Activated CD8-positive, alpha-beta T cell treated with anti-CD3 and anti-CD28 coated beads for 36 hours (primary cell): Measurements from ENCODE around the gene ATP10A. TPM values are rescaled to one million over a fixed set of nuclear protein-coding genes. Genes with fewer than 3 reads are reported as not detected.

Experiments
- ATAC-seq: fragments of 200-7000 bp; cut with Tn5 transposase; one replicate; pipeline ENCODE4 v1.10.0; 2021; ENCODE audit warnings: mild to moderate bottlenecking, moderate library complexity
- CTCF ChIA-PET: fragments of 350-600 bp; sonication (Branson Sonifier 250); formaldehyde crosslinking; loops from one replicate; lab custom pipeline; 2021; ENCODE audit warnings: antibody characterized with exemption; lab: Charles Lee
- POLR2A ChIA-PET: fragments of 350-600 bp; sonication (Branson Sonifier 250); formaldehyde crosslinking; loops from one replicate; lab custom pipeline; 2021; ENCODE audit warnings: antibody characterized with exemption; lab: Charles Lee
- DNase-seq: peaks from one replicate; pipeline ENCODE4 v3.0.0-alpha.2; 2020
- H3K27ac Mint-ChIP-seq: one replicate; pipeline ENCODE4 v1.8.0; 2021; ENCODE audit warnings: mild to moderate bottlenecking, mixed read lengths
- H3K27me3 Mint-ChIP-seq: one replicate; pipeline ENCODE4 v1.8.0; 2021; ENCODE audit warnings: mixed read lengths
- H3K36me3 Mint-ChIP-seq: one replicate; pipeline ENCODE4 v1.8.0; 2021; ENCODE audit warnings: low read depth, mixed read lengths
- H3K4me1 Mint-ChIP-seq: one replicate; pipeline ENCODE4 v1.8.0; 2021; ENCODE audit warnings: low read depth, mixed read lengths
- H3K4me3 Mint-ChIP-seq: one replicate; pipeline ENCODE4 v1.8.0; 2021; ENCODE audit warnings: mild to moderate bottlenecking, moderate library complexity, mixed read lengths
- H3K9me3 Mint-ChIP-seq: one replicate; pipeline ENCODE4 v1.8.0; 2021; ENCODE audit warnings: mixed read lengths
- CTCF ChIP-seq: fragments of 200-600 bp; IDR thresholded peaks from one replicate; pipeline ENCODE4 v1.8.0; 2022; ENCODE audit warnings: antibody characterized with exemption, mild to moderate bottlenecking
- intact Hi-C: fragments of 100-400 bp; cut with micrococcal nuclease; formaldehyde crosslinking; loops from one replicate; pipeline ENCODE4 v1.10.0; 2022
- total RNA-seq, 2 experiments: library from RNA; stranded (reverse); gene quantifications; one replicate each; pipeline ENCODE4 v1.2.3, GENCODE V29; 2021

Gene ATP10A
- total RNA-seq, 2 experiments from 2014 or later: 17.8 to 21.0 TPM

GRCh38 chr15:25797936-25798901, 64.9 kb downstream of the ATP10A start:
- intact Hi-C loops: no loop called here
- Mint-ChIP-seq H3K4me1 (peaks cover 33% of the 10 kb centered on the region), H3K36me3 (no peaks in the 10 kb centered on the region), H3K27ac (no peak overlapping the region), H3K27me3 (no peaks in the 10 kb centered on the region), H3K9me3 (no peaks in the 10 kb centered on the region), H3K4me3 (no peak overlapping the region)
- POLR2A ChIA-PET: interaction anchor here (1.1 kb wide), 1 partner anchor 49 kb away, joined by 5 read pairs; no protein-coding TSS in a partner anchor
- no peak for TF ChIP-seq CTCF
- CTCF ChIA-PET: interaction anchor here (0.7 to 0.8 kb wide), 2 partner anchors 14 to 135 kb away, joined by 3 read pairs; no protein-coding TSS in a partner anchor
- ATAC-seq: no peak
- no peak for DNase-seq

- CTCF ChIA-PET: interaction anchor here (0.8 kb wide), 1 partner anchor 14 kb away, joined by 3 read pairs; no protein-coding TSS in a partner anchor
- DNase-seq (no peak), ATAC-seq (no peak)
- H3K4me3 Mint-ChIP-seq: no peak overlapping the region
- no peaks in the 10 kb centered on the region for H3K9me3 Mint-ChIP-seq
- POLR2A ChIA-PET: no interaction called here
- H3K27ac Mint-ChIP-seq: no peak overlapping the region
- TF ChIP-seq CTCF: no peak
- no peaks in the 10 kb centered on the region for H3K36me3 Mint-ChIP-seq
- H3K27me3 Mint-ChIP-seq: no peaks in the 10 kb centered on the region
- peaks cover 36% of the 10 kb centered on the region for H3K4me1 Mint-ChIP-seq
- intact Hi-C loops: no loop called here
Measured at GRCh38 chr15:25797511-25797935, 65.6 kb downstream of the ATP10A start.

GRCh38 chr15:25797035-25797434, 66.1 kb downstream of the ATP10A start:
- no peak for ATAC-seq
- intact Hi-C loops: no loop called here
- POLR2A ChIA-PET: no interaction called here
- H3K9me3 Mint-ChIP-seq: no peaks in the 10 kb centered on the region
- TF ChIP-seq CTCF: no peak
- H3K4me3 Mint-ChIP-seq: no peak overlapping the region
- peaks cover 39% of the 10 kb centered on the region for H3K4me1 Mint-ChIP-seq
- CTCF ChIA-PET: interaction anchor here (1.2 kb wide), 1 partner anchor 13 kb away, joined by 4 read pairs; no protein-coding TSS in a partner anchor
- H3K27me3 Mint-ChIP-seq: no peaks in the 10 kb centered on the region
- no peak for DNase-seq
- no peaks in the 10 kb centered on the region for H3K36me3 Mint-ChIP-seq
- no peak overlapping the region for H3K27ac Mint-ChIP-seq

- H3K36me3 Mint-ChIP-seq: peaks cover 1% of the 10 kb centered on the region
- intact Hi-C loops: no loop called here
- H3K4me3 Mint-ChIP-seq: no peak overlapping the region
- no peaks in the 10 kb centered on the region for H3K27me3 Mint-ChIP-seq
- no peak for ATAC-seq
- no peak for TF ChIP-seq CTCF
- H3K9me3 Mint-ChIP-seq: no peaks in the 10 kb centered on the region
- H3K27ac Mint-ChIP-seq: no peak overlapping the region
- CTCF ChIA-PET: interaction anchor here (1.2 kb wide), 1 partner anchor 13 kb away, joined by 4 read pairs; no protein-coding TSS in a partner anchor
- H3K4me1 Mint-ChIP-seq: peaks cover 45% of the 10 kb centered on the region
- POLR2A ChIA-PET: no interaction called here
- no peak for DNase-seq
Measured at GRCh38 chr15:25796395-25796794, 66.7 kb downstream of the ATP10A start.

- Mint-ChIP-seq H3K27ac (no peak overlapping the region), H3K9me3 (no peaks in the 10 kb centered on the region), H3K36me3 (peaks cover 1% of the 10 kb centered on the region), H3K27me3 (no peaks in the 10 kb centered on the region), H3K4me1 (peaks cover 49% of the 10 kb centered on the region), H3K4me3 (no peak overlapping the region)
- intact Hi-C loops: no loop called here
- DNase-seq: no peak
- TF ChIP-seq CTCF: no peak
- POLR2A ChIA-PET: no interaction called here
- CTCF ChIA-PET: interaction anchor here (0.7 to 1.2 kb wide), 2 partner anchors 12 to 17 kb away, joined by 4 read pairs; no protein-coding TSS in a partner anchor
- ATAC-seq: no peak
Measured at GRCh38 chr15:25795712-25796111, 67.4 kb downstream of the ATP10A start.
